HG03565 (cell line): ENCODE data around the gene TGOLN2.
"Not testable (repeated sequence)": the region's sequence is repeated elsewhere in the genome, so short reads cannot be mapped to it uniquely, and the experiment has no call there.

Experiments
- ATAC-seq: cut with Tn5 transposase; IDR thresholded peaks from one replicate; pipeline ENCODE4 v1.9.1; 2021; ENCODE audit warnings: mild to moderate bottlenecking, moderate library complexity; ENCODE audit not compliant: unreplicated experiment

The TGOLN2 gene

DNA sequence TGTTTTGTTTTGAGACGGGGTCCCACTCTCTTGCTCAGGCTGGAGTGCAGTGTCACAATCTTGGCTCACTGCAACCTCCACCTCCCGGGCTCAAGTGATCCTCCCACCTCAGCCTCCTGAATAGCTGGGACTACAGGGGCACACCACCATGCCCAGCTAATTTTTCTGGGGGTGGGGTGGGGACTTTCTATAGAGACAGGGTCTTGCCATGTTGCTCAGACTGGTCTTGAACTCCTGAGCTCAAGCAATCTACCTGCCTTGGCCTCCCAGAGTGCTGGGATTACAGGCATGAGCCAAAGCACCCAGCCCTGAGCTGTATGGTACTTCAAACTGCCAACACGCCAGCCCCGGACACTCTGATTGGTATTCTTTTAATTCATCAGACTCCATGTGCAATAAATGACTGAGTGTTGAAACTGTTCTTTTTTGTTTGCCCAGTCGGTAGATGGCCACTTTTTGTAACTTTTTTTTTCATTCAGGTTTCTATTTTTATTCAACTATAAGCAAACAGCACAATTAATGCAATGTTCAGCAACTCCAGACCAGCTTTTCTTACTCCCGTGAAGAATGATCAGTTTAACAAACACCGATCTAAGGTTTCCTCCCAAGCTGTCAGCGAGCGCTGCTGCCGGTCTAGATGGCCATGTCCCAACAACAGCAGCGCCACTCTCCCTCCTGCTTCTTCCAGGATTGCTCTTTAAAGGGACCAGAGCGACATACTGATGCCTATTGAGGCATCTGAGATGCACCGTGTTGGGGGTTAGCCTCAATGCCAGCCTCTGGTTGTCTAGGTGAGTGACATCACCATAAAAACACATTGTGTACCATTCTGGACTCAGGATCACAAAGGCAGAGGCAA, 12.5 kb upstream of the TGOLN2 start:
- ATAC-seq: no peak

- ATAC-seq: no peak
Observed at GRCh38 chr2:85334928-85335327, 7.1 kb upstream of the TGOLN2 start.

- not testable (repeated sequence) for ATAC-seq
Observed at GRCh38 chr2:85333877-85334276, 6.1 kb upstream of the TGOLN2 start.

- ATAC-seq: no peak
Observed at GRCh38 chr2:85330839-85331636, 3.2 kb upstream of the TGOLN2 start.

DNA sequence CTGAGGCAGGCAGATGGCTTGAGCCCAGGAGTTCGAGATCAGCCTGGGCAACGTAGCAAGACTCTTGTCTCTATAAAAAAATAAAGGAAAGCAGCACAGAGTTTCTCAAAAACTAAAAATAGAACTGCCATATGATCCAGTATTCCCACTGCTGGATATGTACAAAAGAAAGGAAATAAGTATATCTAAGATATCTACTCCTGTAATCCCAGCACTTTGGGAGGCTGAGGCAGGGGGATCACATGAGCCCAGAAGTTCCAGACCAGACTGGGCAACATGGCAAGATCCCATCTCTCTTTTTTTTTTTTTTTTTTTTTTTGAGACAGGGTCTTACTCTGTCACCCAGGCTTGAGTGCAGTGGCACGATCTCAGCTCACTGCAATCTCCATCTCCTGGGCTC, 1.9 kb upstream of the TGOLN2 start:
- not testable (repeated sequence) for ATAC-seq

DNA sequence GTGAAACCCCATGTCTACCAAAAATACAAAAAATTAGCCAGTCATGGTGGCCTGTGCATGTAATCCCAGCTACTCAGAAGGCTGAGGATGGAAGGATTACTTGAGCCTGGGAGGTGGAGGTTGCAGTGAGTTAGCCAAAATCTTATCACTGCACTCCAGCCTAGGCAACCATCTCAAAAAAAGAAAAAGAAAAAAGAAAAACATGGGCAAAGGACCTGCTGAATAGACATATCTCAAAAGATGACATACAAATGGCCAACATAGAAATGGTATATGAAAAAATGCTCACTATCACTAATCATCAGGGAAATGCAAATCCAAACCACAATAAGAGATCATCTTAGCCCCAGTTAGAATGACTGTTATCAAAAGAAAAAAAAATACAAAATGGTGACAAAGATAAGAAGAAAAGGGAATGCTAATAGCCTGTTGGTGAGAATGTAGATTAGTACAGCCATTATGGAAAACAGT, 1.4 kb upstream of the TGOLN2 start:
- ATAC-seq: no peak

GRCh38 chr2:85327160-85327821, 498 bp downstream of the TGOLN2 start:
- no peak for ATAC-seq

- ATAC-seq: peak; percentile 28
Observed at GRCh38 chr2:85326406-85327159, 1.2 kb downstream of the TGOLN2 start.

DNA sequence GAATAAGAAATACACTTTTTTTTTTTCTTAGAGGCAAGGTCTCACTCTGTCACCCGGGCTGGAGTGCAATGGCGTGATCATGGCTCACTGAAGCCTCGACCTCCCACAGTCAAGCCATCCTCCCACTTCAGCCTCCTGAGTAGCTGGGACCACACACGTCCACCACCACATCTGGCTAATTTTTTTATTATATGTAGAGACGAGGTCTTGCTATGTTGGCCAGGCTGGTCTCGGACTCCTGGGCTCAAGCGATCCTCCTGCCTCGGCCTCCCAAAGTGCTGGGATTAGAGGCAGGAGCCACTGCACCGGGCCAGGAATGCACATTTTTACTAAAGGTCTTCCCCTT, 2.4 kb downstream of the TGOLN2 start:
- ATAC-seq: no peak

DNA sequence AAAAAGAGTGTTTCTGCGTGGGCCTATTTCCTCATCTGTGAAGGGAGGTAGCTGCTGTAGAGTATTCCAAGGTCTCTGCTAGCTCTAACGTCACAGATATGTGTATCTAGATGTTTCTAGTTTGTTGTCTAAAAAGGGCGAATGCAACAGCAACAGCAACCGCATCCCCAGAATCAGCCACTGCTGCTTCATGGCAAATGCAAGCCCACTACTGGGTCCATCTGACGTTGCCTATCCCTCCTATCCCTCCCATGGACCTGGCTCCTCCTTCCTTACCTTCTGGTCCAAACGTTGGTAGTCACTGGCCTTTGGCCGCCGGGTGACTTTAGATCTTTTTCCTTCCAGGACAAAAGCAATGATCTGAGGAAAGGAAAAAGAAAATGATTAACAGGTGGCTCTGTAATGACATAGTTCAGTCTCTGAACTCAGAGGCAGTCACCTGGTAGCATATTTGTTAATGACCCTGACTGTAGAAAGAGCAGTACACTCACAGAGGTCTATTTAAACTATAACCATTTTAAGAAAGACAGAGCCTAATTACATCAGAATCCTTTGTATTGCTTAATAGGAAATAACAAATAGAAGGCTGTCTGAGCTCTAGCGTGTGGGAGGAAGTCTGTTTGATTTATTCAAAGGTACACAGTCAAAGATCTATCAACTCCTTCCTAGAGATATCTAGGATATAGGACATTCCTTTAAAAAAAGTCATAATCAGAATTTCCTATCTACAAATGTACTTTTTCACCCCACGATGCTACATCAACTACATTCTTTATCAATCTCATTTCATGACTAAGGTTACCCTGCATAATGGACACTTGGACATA, 2.9 kb downstream of the TGOLN2 start:
- no peak for ATAC-seq

DNA sequence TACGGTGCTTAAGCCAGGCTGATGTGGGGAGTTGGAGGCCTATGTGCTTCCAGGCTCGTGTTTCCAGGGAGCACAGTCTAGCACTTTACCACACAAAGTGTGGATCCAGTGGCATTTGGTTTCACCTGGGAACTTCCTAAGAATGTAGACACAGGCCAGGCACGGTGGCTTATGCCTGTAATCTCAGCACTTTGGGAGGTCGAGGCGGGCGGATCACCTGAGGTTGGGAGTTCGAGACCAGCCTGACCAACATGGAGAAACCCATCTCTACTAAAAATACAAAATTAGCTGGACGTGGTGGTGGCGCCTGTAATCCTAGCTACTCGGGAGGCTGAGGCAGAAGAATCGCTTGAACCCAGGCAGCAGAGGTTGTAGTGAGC, 3.8 kb downstream of the TGOLN2 start:
- not testable (repeated sequence) for ATAC-seq

DNA sequence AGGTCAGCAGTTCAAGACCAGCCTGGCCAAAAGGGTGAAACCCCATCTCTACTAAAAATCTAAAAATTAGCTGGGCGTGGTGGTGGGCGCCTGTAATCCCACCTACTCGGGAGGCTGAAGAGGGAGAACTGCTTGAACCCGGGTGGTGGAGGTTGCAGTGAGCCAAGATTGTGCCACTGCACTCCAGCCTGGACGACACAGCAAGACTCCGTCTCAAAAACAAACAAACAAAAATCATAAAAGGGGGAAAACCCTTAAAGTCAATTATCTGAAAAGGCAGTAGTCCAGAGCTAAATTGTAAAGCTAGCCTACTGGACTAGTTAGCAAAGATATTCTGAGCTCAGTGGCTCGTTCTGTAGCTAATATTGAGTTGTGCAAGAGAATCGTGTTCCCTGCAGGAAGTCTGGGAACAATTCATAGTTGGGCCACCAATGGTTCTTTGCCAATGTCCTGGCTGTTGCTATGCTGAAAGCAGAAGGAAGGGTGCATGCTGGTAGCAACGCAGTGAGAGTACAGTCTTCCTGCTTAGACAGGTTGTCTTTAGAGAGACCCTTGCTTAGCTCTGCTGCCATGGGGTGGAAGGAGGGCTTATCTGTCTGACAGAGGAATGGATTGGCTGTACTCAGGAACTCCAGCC, 4.3 kb downstream of the TGOLN2 start:
- ATAC-seq: no peak

- no peak for ATAC-seq
Observed at GRCh38 chr2:85319796-85320195, 8.0 kb downstream of the TGOLN2 start.

GRCh38 chr2:85318222-85319074, 9.3 kb downstream of the TGOLN2 start:
- no peak for ATAC-seq

- ATAC-seq: not testable (repeated sequence)
Observed at GRCh38 chr2:85315921-85316320, 11.9 kb downstream of the TGOLN2 start.

DNA sequence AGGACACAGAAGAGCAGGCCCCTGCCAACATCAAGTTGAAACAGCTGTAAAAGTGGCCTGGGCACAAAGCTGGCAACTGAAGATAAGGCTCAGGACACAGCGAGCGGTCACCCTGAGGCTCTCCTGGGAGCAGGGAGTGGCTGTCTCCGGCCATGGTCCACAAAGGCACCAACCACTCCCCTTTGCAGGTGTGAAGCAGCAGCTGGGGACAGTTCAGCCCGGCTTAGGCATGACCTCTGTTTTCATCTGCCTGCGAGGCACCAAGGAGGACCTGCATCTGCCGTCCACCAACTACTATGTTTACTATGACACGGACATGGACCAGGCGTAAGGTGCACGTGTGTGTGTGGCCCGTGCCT, 12.9 kb downstream of the TGOLN2 start:
- ATAC-seq: no peak

- ATAC-seq: no peak
Observed at GRCh38 chr2:85312404-85312803, 15.4 kb downstream of the TGOLN2 start.

DNA sequence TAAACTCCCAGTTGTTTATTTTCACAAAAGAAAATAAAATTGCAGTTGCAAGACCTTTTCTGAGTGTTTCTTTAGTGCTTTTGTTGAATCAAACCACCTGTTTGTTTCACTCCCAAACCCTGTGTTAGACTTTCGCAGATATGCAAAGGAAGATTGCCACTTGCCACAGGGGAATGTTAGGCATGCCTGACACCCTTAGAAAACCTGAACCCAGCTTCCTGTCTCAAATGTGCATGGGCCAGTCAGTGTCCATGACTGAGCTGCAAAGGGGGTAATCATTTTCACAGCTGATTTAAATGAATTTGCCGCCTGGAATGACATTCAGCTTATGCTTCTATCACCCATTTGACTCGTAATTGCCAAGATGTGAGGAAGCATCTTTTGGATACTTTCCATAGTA, 17.5 kb downstream of the TGOLN2 start:
- ATAC-seq: no peak
